Stomach (tissue), 4 donors: ENCODE results near the gene FBXO36.

ENCODE experiments used
- POLR2A ChIP-seq, 4 donors: fragments of 450-650 bp; IDR thresholded peaks; one replicate each; pipeline ENCODE4 v1.6.1; 2016; ENCODE audit warnings: antibody characterized with exemption in 4 of 4, control low read depth in 2 of 4, mild to moderate bottlenecking in 1 of 4, moderate library complexity in 1 of 4
- POLR2AphosphoS5 ChIP-seq, 3 donors: sonication (generic); formaldehyde crosslinking; IDR thresholded peaks; one replicate each; pipeline ENCODE4 v1.6.1; 2016; ENCODE audit warnings: antibody characterized with exemption in 3 of 3
- TF ChIP-seq, protein P1 (sequence below), 7 experiments: fragments of 450-650 bp in 4 of 7; fragments of 200-600 bp in 3 of 7; sonication (generic) in 3 of 7; IDR thresholded peaks; one replicate each; pipeline ENCODE4 v1.5.1; 2016 to 2019; ENCODE audit warnings: antibody characterized with exemption in 7 of 7, control low read depth in 2 of 7, mild to moderate bottlenecking in 1 of 7

GRCh38 chr2:229899604-229900003 lies 22.7 kb upstream of the FBXO36 start:
- TF ChIP-seq, protein P1, sequence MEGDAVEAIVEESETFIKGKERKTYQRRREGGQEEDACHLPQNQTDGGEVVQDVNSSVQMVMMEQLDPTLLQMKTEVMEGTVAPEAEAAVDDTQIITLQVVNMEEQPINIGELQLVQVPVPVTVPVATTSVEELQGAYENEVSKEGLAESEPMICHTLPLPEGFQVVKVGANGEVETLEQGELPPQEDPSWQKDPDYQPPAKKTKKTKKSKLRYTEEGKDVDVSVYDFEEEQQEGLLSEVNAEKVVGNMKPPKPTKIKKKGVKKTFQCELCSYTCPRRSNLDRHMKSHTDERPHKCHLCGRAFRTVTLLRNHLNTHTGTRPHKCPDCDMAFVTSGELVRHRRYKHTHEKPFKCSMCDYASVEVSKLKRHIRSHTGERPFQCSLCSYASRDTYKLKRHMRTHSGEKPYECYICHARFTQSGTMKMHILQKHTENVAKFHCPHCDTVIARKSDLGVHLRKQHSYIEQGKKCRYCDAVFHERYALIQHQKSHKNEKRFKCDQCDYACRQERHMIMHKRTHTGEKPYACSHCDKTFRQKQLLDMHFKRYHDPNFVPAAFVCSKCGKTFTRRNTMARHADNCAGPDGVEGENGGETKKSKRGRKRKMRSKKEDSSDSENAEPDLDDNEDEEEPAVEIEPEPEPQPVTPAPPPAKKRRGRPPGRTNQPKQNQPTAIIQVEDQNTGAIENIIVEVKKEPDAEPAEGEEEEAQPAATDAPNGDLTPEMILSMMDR (IDR thresholded peaks at IDR 0.05) = no peak
- TF ChIP-seq POLR2A (IDR thresholded peaks at IDR 0.05) (no peak), POLR2AphosphoS5 (IDR thresholded peaks at IDR 0.05) (no peak)
